Measurements from ENCODE around the gene ZNF462.

DNA sequence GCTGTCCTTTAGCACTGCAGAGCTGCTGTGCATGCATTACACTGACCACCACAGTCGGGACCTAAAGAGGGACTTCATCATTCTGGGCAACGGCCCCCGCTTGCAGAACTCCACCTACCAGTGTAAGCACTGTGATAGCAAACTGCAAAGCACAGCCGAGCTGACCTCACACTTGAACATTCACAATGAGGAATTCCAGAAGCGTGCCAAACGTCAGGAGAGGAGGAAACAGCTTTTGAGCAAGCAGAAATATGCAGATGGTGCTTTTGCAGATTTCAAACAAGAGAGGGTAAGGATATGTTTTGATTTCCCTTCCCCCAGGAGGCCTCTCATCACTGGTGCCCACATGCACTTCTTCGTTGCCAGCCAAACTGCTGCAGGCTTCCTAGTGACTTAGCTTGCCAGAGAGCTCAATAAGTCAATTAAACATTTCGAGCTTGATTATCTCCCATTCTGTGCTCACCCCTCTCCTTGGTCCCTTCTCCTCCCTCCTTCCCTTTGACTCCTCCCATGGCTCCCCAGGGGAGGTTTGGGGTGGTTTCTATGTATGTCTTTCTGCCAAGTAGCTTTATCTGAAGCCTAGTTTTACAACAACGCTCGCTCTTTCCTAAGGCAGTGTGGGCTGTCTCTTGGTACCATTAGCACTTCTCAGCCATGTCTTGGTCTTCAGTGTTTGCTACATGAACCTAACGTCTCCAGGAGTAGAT lies 66.7 kb downstream of the ZNF462 start:
- TF ChIP-seq, protein P1, sequence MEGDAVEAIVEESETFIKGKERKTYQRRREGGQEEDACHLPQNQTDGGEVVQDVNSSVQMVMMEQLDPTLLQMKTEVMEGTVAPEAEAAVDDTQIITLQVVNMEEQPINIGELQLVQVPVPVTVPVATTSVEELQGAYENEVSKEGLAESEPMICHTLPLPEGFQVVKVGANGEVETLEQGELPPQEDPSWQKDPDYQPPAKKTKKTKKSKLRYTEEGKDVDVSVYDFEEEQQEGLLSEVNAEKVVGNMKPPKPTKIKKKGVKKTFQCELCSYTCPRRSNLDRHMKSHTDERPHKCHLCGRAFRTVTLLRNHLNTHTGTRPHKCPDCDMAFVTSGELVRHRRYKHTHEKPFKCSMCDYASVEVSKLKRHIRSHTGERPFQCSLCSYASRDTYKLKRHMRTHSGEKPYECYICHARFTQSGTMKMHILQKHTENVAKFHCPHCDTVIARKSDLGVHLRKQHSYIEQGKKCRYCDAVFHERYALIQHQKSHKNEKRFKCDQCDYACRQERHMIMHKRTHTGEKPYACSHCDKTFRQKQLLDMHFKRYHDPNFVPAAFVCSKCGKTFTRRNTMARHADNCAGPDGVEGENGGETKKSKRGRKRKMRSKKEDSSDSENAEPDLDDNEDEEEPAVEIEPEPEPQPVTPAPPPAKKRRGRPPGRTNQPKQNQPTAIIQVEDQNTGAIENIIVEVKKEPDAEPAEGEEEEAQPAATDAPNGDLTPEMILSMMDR (conservative IDR thresholded peaks at IDR 0.05; ENCODE audit: low read length), result no peak
- no peak for TF ChIP-seq EZH2phosphoT487 (IDR thresholded peaks at IDR 0.05; ENCODE audit: borderline replicate concordance)

Measured in Loucy (cell line).